Epithelial cell of proximal tubule (primary cell): Measurements from ENCODE around the gene TVP23A. TPM values are rescaled to one million over a fixed set of nuclear protein-coding genes. Genes with fewer than 3 reads are reported as not detected.

Experiments used
- DNase-seq: peaks from one replicate; pipeline ENCODE4 v3.0.0-alpha.2; 2011; ENCODE audit warnings: low read depth
- H3K4me3 ChIP-seq: 2 replicates; pipeline ENCODE4 v1.5.1; 2011; ENCODE audit warnings: low read depth, mild to moderate bottlenecking, low read length
- total RNA-seq: library from RNA; depleted of rRNA; stranded (reverse); fragments of >200 nt; gene quantifications from 2 replicates; pipeline ENCODE4 v1.2.3, GENCODE V29; 2015
- TF ChIP-seq, protein P1 (sequence below): conservative IDR thresholded peaks from 2 replicates; pipeline ENCODE4 v1.5.1; 2012; ENCODE audit warnings: low read depth, mild to moderate bottlenecking, low read length

TVP23A gene
- total RNA-seq, 1 donor from 2014 or later: not detected

DNA sequence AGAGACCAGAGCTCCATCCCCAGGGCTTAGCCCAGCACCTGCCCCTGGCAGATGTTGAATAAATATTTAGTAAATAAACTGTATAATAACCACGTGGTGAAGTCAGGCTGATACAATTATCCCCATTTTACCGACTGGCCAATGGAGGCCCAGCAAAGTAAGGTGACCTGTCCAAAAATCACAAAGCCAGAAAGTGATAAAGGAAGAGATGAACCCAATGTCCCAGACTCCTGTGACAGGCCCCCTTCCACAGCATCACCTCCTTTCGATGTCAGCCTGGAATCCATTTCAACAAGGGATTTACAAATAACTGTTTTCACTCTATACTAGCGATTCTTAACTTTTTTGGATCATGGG lies 5.5 kb downstream of the TVP23A start:
- no peak overlapping the region for H3K4me3 ChIP-seq
- TF ChIP-seq, protein P1, sequence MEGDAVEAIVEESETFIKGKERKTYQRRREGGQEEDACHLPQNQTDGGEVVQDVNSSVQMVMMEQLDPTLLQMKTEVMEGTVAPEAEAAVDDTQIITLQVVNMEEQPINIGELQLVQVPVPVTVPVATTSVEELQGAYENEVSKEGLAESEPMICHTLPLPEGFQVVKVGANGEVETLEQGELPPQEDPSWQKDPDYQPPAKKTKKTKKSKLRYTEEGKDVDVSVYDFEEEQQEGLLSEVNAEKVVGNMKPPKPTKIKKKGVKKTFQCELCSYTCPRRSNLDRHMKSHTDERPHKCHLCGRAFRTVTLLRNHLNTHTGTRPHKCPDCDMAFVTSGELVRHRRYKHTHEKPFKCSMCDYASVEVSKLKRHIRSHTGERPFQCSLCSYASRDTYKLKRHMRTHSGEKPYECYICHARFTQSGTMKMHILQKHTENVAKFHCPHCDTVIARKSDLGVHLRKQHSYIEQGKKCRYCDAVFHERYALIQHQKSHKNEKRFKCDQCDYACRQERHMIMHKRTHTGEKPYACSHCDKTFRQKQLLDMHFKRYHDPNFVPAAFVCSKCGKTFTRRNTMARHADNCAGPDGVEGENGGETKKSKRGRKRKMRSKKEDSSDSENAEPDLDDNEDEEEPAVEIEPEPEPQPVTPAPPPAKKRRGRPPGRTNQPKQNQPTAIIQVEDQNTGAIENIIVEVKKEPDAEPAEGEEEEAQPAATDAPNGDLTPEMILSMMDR: no peak
- DNase-seq: no peak

GRCh38 chr16:10812312-10813098 lies 6.1 kb downstream of the TVP23A start:
- TF ChIP-seq, protein P1: no peak
- no peak overlapping the region for H3K4me3 ChIP-seq
- no peak for DNase-seq

GRCh38 chr16:10809706-10810105 lies 8.9 kb downstream of the TVP23A start:
- no peak overlapping the region for H3K4me3 ChIP-seq
- TF ChIP-seq, protein P1: no peak
- no peak for DNase-seq

GRCh38 chr16:10808850-10809249 lies 9.7 kb downstream of the TVP23A start:
- no peak overlapping the region for H3K4me3 ChIP-seq
- DNase-seq: no peak
- TF ChIP-seq, protein P1: no peak

DNA sequence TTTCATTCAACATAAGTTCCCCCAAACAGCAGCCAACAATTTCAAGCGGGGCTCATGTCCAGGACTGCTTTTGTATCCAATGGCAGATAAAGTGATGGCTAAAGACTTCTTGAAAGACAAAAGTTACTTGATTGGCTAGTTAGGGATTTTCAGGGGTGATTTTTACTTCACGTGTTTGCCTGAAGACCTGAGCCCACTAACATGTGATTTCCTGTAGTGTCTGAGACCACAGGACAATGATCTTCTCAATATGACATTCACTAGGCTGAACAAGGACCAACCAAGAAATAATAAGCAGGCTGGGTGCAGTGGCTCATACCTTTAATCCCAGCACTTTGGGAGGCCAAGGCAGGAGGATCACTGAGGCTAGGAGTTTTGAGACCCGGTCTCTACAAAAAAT lies 10.4 kb downstream of the TVP23A start:
- no peak for DNase-seq
- TF ChIP-seq, protein P1: no peak
- H3K4me3 ChIP-seq: no peak overlapping the region

DNA sequence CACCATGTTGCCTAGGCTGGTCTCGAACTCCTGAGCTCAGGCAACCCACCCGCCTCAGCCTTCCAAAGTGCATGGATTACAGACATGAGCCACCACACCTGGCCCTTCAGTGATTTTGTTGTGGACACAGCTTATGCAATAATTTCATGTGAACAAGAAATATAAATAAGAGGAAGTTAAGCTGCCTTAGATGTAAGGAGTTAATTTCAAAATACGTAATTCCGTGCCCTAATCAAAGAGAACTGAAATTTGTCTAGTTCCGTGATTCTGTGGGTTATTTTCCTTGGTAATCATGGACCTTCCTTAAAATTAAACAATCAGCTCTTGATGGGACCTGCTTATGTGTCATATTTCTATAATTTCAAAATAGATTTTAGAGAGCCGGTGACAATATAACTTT lies 11.9 kb downstream of the TVP23A start:
- no peak for DNase-seq
- TF ChIP-seq, protein P1: no peak
- no peak overlapping the region for H3K4me3 ChIP-seq

DNA sequence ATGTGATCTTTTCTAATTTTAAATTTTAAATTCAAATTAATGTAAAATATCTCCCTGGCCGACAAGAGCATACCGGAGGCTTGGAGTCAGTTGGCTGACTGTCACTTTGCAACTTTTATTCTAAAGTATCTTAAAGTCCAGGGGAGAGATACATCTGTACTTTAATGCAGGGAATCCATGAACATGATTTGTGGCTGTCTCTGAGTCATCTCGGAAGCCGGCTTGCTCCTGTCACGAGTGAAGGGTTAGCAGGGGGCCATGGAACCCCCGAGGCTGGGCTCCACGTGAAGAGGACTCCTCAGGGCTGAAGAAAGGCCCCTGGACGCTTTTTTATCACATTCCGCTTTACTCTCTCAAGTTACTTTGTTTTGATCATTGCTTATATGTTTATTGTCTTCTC lies 13.3 kb downstream of the TVP23A start:
- DNase-seq: no peak
- TF ChIP-seq, protein P1: no peak
- no peak overlapping the region for H3K4me3 ChIP-seq
